Measurements from ENCODE around the gene CACNA2D3.

The CACNA2D3 gene

DNA sequence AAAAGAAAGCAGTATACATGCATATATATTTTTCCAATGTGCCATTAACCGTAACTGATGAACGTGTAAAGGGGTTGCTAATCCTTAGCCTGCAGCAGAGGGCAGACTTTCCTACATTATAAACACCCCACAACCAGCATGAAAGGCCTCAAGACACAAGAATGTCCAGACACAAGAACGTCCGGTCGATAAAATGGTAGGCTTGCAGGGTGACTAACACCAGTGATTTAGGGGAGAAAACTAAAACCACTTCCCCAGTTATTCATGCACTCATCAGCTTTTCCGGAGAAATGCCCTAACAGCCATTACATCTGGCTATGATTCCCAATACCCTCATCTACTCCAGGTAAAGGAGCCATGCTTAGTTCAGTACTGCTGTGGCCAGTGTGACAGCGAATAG is 748.1 kb downstream of the CACNA2D3 start:
- Histone ChIP-seq H3K4me3 (ENCODE audit: low read length in 2 of 2) (no peak overlapping the region), H3K27ac (ENCODE audit: low read depth in 2 of 2, low read length in 2 of 2) (no peak overlapping the region), H3K4me1 (ENCODE audit: control insufficient read depth in 2 of 2, insufficient read depth in 2 of 2, low read length in 2 of 2) (no peaks in the 10 kb centered on the region), H3K27me3 (ENCODE audit: control insufficient read depth in 2 of 2, insufficient read depth in 2 of 2, low read length in 2 of 2) (no peaks in the 10 kb centered on the region), H3K36me3 (ENCODE audit: control insufficient read depth in 2 of 2, insufficient read depth in 2 of 2, low read length in 2 of 2) (no peaks in the 10 kb centered on the region), H3K9me3 (ENCODE audit: control insufficient read depth in 2 of 2, low read length in 2 of 2) (no peaks in the 10 kb centered on the region), H3K9ac (ENCODE audit: low read depth in 1 of 2, low read length in 2 of 2) (no peak overlapping the region)

- Histone ChIP-seq H3K9ac (ENCODE audit: low read depth in 1 of 2, low read length in 2 of 2) (no peak overlapping the region), H3K9me3 (ENCODE audit: control insufficient read depth in 2 of 2, low read length in 2 of 2) (no peaks in the 10 kb centered on the region), H3K27me3 (ENCODE audit: control insufficient read depth in 2 of 2, insufficient read depth in 2 of 2, low read length in 2 of 2) (no peaks in the 10 kb centered on the region), H3K4me1 (ENCODE audit: control insufficient read depth in 2 of 2, insufficient read depth in 2 of 2, low read length in 2 of 2) (no peaks in the 10 kb centered on the region), H3K27ac (ENCODE audit: low read depth in 2 of 2, low read length in 2 of 2) (no peak overlapping the region), H3K36me3 (ENCODE audit: control insufficient read depth in 2 of 2, insufficient read depth in 2 of 2, low read length in 2 of 2) (no peaks in the 10 kb centered on the region), H3K4me3 (ENCODE audit: low read length in 2 of 2) (no peak overlapping the region)
Measured at GRCh38 chr3:54871867-54872266, 749.5 kb downstream of the CACNA2D3 start.

DNA sequence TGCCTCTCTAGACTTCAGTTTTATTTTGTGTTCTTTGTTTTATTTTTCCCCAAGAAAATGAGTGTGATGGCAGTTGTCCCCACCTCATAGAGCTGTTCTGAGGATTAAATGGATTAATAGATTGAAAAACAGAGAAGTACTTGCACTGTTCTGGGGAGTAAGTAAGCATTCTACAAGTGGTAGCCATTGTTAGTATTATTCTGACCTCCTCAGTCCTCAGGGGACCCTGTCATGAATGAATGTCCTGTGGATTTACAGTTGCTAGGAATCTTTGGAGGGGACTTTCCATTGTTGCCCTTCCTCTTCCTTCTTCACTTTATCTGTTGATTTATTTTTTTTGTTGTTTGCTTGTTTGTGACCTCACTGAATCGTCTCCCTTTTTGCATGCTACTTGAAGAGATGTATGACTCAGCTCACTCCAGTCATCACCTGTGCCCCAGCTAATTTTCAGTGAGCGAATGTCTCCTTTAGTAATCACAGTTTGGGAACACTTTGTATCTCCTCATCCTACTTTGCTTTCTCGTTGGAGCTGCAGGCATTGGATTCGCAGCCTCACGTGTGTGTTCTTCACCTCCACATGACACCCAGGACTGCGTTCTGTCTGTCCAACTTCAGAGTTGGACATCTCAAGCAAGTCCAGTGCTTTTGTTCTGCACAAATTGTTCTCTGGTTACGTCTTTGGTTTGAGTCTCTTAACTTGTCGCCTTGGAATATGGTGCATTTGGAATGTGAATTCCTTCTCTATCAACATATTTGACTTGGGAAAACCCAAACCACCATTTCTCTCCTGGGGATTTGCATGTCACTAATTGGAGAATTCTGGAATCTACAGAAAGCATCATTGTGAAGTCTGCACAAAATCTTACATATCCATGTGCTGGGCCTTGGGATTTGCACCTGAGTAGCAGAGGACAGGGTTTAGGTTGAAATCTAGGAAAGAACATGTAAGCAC is 751.0 kb downstream of the CACNA2D3 start:
- Histone ChIP-seq H3K27me3 (ENCODE audit: control insufficient read depth in 2 of 2, insufficient read depth in 2 of 2, low read length in 2 of 2) (no peaks in the 10 kb centered on the region), H3K4me1 (ENCODE audit: control insufficient read depth in 2 of 2, insufficient read depth in 2 of 2, low read length in 2 of 2) (no peaks in the 10 kb centered on the region), H3K27ac (ENCODE audit: low read depth in 2 of 2, low read length in 2 of 2) (no peak overlapping the region), H3K36me3 (ENCODE audit: control insufficient read depth in 2 of 2, insufficient read depth in 2 of 2, low read length in 2 of 2) (no peaks in the 10 kb centered on the region), H3K9ac (ENCODE audit: low read depth in 1 of 2, low read length in 2 of 2) (no peak overlapping the region), H3K4me3 (ENCODE audit: low read length in 2 of 2) (no peak overlapping the region), H3K9me3 (ENCODE audit: control insufficient read depth in 2 of 2, low read length in 2 of 2) (no peaks in the 10 kb centered on the region)

DNA sequence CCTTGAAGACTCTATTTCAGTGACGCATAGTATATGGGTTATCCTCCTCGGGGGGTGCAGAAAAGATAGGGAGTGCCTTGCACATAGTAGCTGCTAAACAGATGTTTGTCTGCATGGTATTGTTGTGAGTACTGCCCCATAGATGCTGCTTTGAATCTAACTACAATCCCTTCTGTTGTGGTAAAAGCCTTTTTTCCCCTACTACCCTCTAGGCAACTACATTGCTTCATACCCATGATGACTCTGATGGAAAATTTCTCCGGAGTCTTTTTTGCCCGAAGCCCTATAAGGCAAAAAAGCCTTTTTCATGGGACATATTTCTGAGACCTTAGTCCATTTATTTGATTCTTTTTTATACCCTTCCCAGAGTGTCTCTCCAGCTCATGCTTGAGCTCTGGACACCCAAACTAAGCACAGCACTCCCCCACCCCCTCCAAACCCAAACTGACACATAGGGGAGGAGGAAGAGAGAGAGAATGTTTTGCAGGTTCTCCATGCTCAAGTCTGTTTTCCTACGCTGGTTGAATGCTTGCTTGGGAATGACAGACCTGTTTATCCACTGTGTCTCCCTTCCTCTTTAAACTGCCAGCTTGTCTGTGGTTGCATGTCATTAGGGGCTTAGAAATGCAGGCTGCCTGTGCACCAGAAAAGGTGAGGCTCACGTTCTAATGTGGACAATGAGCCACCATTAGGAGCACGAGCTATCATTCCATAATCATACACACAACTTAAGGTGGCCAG is 752.6 kb downstream of the CACNA2D3 start:
- Histone ChIP-seq H3K9ac (ENCODE audit: low read depth in 1 of 2, low read length in 2 of 2) (no peak overlapping the region), H3K27me3 (ENCODE audit: control insufficient read depth in 2 of 2, insufficient read depth in 2 of 2, low read length in 2 of 2) (no peaks in the 10 kb centered on the region), H3K4me3 (ENCODE audit: low read length in 2 of 2) (no peak overlapping the region)

GRCh38 chr3:54875596-54876268 is 753.4 kb downstream of the CACNA2D3 start:
- Histone ChIP-seq H3K9me3 (ENCODE audit: control insufficient read depth in 2 of 2, low read length in 2 of 2) (no peaks in the 10 kb centered on the region), H3K36me3 (ENCODE audit: control insufficient read depth in 2 of 2, insufficient read depth in 2 of 2, low read length in 2 of 2) (no peaks in the 10 kb centered on the region), H3K9ac (ENCODE audit: low read depth in 1 of 2, low read length in 2 of 2) (no peak overlapping the region), H3K27me3 (ENCODE audit: control insufficient read depth in 2 of 2, insufficient read depth in 2 of 2, low read length in 2 of 2) (no peaks in the 10 kb centered on the region), H3K4me3 (ENCODE audit: low read length in 2 of 2) (no peak overlapping the region), H3K4me1 (ENCODE audit: control insufficient read depth in 2 of 2, insufficient read depth in 2 of 2, low read length in 2 of 2) (no peaks in the 10 kb centered on the region), H3K27ac (ENCODE audit: low read depth in 2 of 2, low read length in 2 of 2) (no peak overlapping the region)

More for the DNA sequence above, 752.6 kb downstream of the CACNA2D3 start:
- no peaks in the 10 kb centered on the region for H3K9me3 ChIP-seq (ENCODE audit: control insufficient read depth in 2 of 2, low read length in 2 of 2)
- no peaks in the 10 kb centered on the region for H3K36me3 ChIP-seq (ENCODE audit: control insufficient read depth in 2 of 2, insufficient read depth in 2 of 2, low read length in 2 of 2)
- no peak overlapping the region for H3K27ac ChIP-seq (ENCODE audit: low read depth in 2 of 2, low read length in 2 of 2)
- H3K4me1 ChIP-seq (ENCODE audit: control insufficient read depth in 2 of 2, insufficient read depth in 2 of 2, low read length in 2 of 2): no peaks in the 10 kb centered on the region

GRCh38 chr3:54876694-54877093 is 754.3 kb downstream of the CACNA2D3 start:
- Histone ChIP-seq H3K4me3 (ENCODE audit: low read length in 2 of 2) (no peak overlapping the region), H3K4me1 (ENCODE audit: control insufficient read depth in 2 of 2, insufficient read depth in 2 of 2, low read length in 2 of 2) (no peaks in the 10 kb centered on the region), H3K27me3 (ENCODE audit: control insufficient read depth in 2 of 2, insufficient read depth in 2 of 2, low read length in 2 of 2) (no peaks in the 10 kb centered on the region), H3K27ac (ENCODE audit: low read depth in 2 of 2, low read length in 2 of 2) (no peak overlapping the region), H3K9ac (ENCODE audit: low read depth in 1 of 2, low read length in 2 of 2) (no peak overlapping the region), H3K9me3 (ENCODE audit: control insufficient read depth in 2 of 2, low read length in 2 of 2) (no peaks in the 10 kb centered on the region), H3K36me3 (ENCODE audit: control insufficient read depth in 2 of 2, insufficient read depth in 2 of 2, low read length in 2 of 2) (no peaks in the 10 kb centered on the region)

DNA sequence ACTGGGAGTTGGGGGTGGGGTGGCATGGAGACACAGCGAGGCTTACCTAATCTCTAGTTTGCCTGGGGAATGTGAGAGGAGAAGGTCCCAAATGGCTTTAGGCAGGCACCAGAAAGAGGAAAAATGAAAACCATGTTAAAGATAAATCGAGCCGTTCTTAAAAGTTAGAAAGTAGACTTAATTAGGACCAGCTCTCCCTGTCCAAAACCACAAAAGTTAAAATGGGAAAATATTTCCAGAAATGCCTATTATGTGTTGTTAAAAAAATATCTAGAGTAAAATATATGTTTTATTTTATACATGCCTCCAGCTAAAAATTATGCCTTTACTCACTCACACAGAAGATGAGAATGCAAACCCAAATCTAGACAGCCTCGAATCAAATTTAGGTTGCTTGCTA is 755.4 kb downstream of the CACNA2D3 start:
- no peak overlapping the region for H3K27ac ChIP-seq (ENCODE audit: low read depth in 2 of 2, low read length in 2 of 2)
- H3K36me3 ChIP-seq (ENCODE audit: control insufficient read depth in 2 of 2, insufficient read depth in 2 of 2, low read length in 2 of 2): no peaks in the 10 kb centered on the region
- no peaks in the 10 kb centered on the region for H3K9me3 ChIP-seq (ENCODE audit: control insufficient read depth in 2 of 2, low read length in 2 of 2)
- H3K27me3 ChIP-seq (ENCODE audit: control insufficient read depth in 2 of 2, insufficient read depth in 2 of 2, low read length in 2 of 2): no peaks in the 10 kb centered on the region
- H3K4me3 ChIP-seq (ENCODE audit: low read length in 2 of 2): no peak overlapping the region
- H3K4me1 ChIP-seq (ENCODE audit: control insufficient read depth in 2 of 2, insufficient read depth in 2 of 2, low read length in 2 of 2): no peaks in the 10 kb centered on the region
- no peak overlapping the region for H3K9ac ChIP-seq (ENCODE audit: low read depth in 1 of 2, low read length in 2 of 2)

DNA sequence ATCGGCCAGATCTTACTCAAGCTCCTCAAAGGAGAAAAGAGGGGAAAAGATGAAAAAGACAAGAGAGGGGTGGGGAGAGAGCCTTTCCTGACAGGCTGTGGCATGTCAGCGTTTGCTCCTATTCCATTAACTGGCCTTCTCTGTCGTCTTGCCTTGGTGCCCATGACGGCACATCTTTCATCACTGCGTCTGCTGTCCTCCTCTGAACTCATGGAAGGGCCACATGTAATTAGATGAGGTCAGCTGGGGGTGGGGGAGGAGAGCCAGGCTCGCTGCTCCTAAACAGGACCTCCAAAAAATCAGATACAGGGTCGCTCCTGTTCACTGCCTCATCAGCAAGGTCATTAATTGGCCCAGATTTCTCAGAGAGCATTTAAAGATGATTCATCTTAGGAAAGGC is 755.8 kb downstream of the CACNA2D3 start:
- H3K9ac ChIP-seq (ENCODE audit: low read depth in 1 of 2, low read length in 2 of 2): no peak overlapping the region
- H3K9me3 ChIP-seq (ENCODE audit: control insufficient read depth in 2 of 2, low read length in 2 of 2): no peaks in the 10 kb centered on the region
- no peaks in the 10 kb centered on the region for H3K4me1 ChIP-seq (ENCODE audit: control insufficient read depth in 2 of 2, insufficient read depth in 2 of 2, low read length in 2 of 2)
- H3K27ac ChIP-seq (ENCODE audit: low read depth in 2 of 2, low read length in 2 of 2): no peak overlapping the region
- H3K4me3 ChIP-seq (ENCODE audit: low read length in 2 of 2): no peak overlapping the region
- no peaks in the 10 kb centered on the region for H3K27me3 ChIP-seq (ENCODE audit: control insufficient read depth in 2 of 2, insufficient read depth in 2 of 2, low read length in 2 of 2)
- no peaks in the 10 kb centered on the region for H3K36me3 ChIP-seq (ENCODE audit: control insufficient read depth in 2 of 2, insufficient read depth in 2 of 2, low read length in 2 of 2)

GRCh38 chr3:54882129-54882833 is 759.9 kb downstream of the CACNA2D3 start:
- H3K27ac ChIP-seq (ENCODE audit: low read depth in 2 of 2, low read length in 2 of 2): peak overlapping the region; percentile 20 to 57
- H3K4me3 ChIP-seq (ENCODE audit: low read length in 2 of 2): no peak overlapping the region
- no peaks in the 10 kb centered on the region for H3K4me1 ChIP-seq (ENCODE audit: control insufficient read depth in 2 of 2, insufficient read depth in 2 of 2, low read length in 2 of 2)
- no peaks in the 10 kb centered on the region for H3K27me3 ChIP-seq (ENCODE audit: control insufficient read depth in 2 of 2, insufficient read depth in 2 of 2, low read length in 2 of 2)
- no peak overlapping the region for H3K9ac ChIP-seq (ENCODE audit: low read depth in 1 of 2, low read length in 2 of 2)
- H3K36me3 ChIP-seq (ENCODE audit: control insufficient read depth in 2 of 2, insufficient read depth in 2 of 2, low read length in 2 of 2): no peaks in the 10 kb centered on the region
- H3K9me3 ChIP-seq (ENCODE audit: control insufficient read depth in 2 of 2, low read length in 2 of 2): no peaks in the 10 kb centered on the region

All from mucosa of rectum (tissue), 2 donors.